Hepatocyte (in vitro differentiated cells): ENCODE results near the gene IGF2BP1.

Experiments used
- CTCF ChIP-seq: fragments of 200-600 bp; sonication (generic); IDR thresholded peaks from 2 replicates; pipeline ENCODE4 v1.5.1; 2016; ENCODE audit warnings: antibody characterized with exemption, mild to moderate bottlenecking; ENCODE audit not compliant: poor library complexity
- EZH2 ChIP-seq: fragments of 200-600 bp; sonication (generic); IDR thresholded peaks from 2 replicates; pipeline ENCODE4 v1.6.1; 2016; ENCODE audit warnings: antibody characterized with exemption, mild to moderate bottlenecking, borderline replicate concordance
- EZH2phosphoT487 ChIP-seq: fragments of 200-600 bp; sonication (generic); IDR thresholded peaks from one replicate; pipeline ENCODE4 v1.6.1; 2018; ENCODE audit warnings: antibody characterized with exemption, mild to moderate bottlenecking, low read depth, moderate library complexity; ENCODE audit not compliant: unreplicated experiment, severe bottlenecking

- TF ChIP-seq CTCF (no peak), EZH2 (no peak), EZH2phosphoT487 (no peak)
Observed at GRCh38 chr17:48997103-48997826, at the start of gene IGF2BP1.
